D721Med (cell line): ENCODE results near the gene CPT1B.

Experiments used
- DNase-seq: peaks from one replicate; pipeline ENCODE4 v3.0.0; 2011; ENCODE audit warnings: low spot score; ENCODE audit not compliant: insufficient read length
- FAIRE-seq: peaks from 2 replicates; lab custom pipeline; 2011; peaks lifted over from hg19 to GRCh38; lab: Jason Lieb, UNC
- CTCF ChIP-seq: IDR thresholded peaks from 2 replicates; pipeline ENCODE4 v1.5.1; 2012; ENCODE audit warnings: mild to moderate bottlenecking, control low read depth; ENCODE audit not compliant: insufficient read depth; ENCODE audit errors: missing control alignments

Gene CPT1B

GRCh38 chr22:50572965-50573364, 5.3 kb downstream of the CPT1B start:
- DNase-seq (no peak), FAIRE-seq (no peak)
- TF ChIP-seq CTCF, result no peak

- no peak for DNase-seq
Observed at GRCh38 chr22:50571264-50572175, 6.7 kb downstream of the CPT1B start.

GRCh38 chr22:50570861-50571260, 7.4 kb downstream of the CPT1B start:
- no peak for FAIRE-seq
- no peak for TF ChIP-seq CTCF
- no peak for DNase-seq

More at GRCh38 chr22:50571264-50572175, 6.7 kb downstream of the CPT1B start:
- no peak for TF ChIP-seq CTCF
- FAIRE-seq, result no peak

GRCh38 chr22:50569896-50570535, 8.2 kb downstream of the CPT1B start:
- DNase-seq (no peak), FAIRE-seq (no peak)
- TF ChIP-seq CTCF, result no peak

- DNase-seq (no peak), FAIRE-seq (no peak)
- TF ChIP-seq CTCF, result no peak
Observed at GRCh38 chr22:50569041-50569459, 9.2 kb downstream of the CPT1B start.

- DNase-seq, result no peak
- FAIRE-seq, result no peak
- no peak for TF ChIP-seq CTCF
Observed at GRCh38 chr22:50568626-50569025, 9.6 kb downstream of the CPT1B start.
